ENCODE data around the gene NPAS2. TPM values are rescaled to one million over a fixed set of nuclear protein-coding genes. Genes with fewer than 3 reads are reported as not detected.

Gene NPAS2
- total RNA-seq, 1 experiment from 2014 or later, result not detected

- no peak overlapping the region for H3K27ac ChIP-seq (ENCODE audit: low read length)
- H3K4me3 ChIP-seq (ENCODE audit: low read length), result no peak overlapping the region
- H3K9me3 ChIP-seq (ENCODE audit: low read length), result no peaks in the 10 kb centered on the region
- H3K79me2 ChIP-seq (ENCODE audit: low read length), result no peaks in the 10 kb centered on the region
- H3K9me2 ChIP-seq (replicated peaks; ENCODE audit: insufficient read depth, low read length), result no peaks in the 10 kb centered on the region
- DNase-seq, result no peak
- H3K36me3 ChIP-seq (ENCODE audit: insufficient read depth, low read length), result no peaks in the 10 kb centered on the region
- H3K4me2 ChIP-seq (ENCODE audit: low read depth, low read length, poor library complexity, severe bottlenecking), result no peak overlapping the region
- H4K20me1 ChIP-seq (ENCODE audit: insufficient read depth, low read depth, low read length), result no peaks in the 10 kb centered on the region
- no peak overlapping the region for H3K9ac ChIP-seq (ENCODE audit: low read length)
- no peak overlapping the region for H2AFZ ChIP-seq (ENCODE audit: low read length)
- no peaks in the 10 kb centered on the region for H3K4me1 ChIP-seq (ENCODE audit: low read length)
- 0 out of 2 replicates have a peak, but pooled peaks cover 3% of the 10 kb centered on the region for H3K27me3 ChIP-seq (ENCODE audit: low read length)
Observed at GRCh38 chr2:100791294-100791935, 28.5 kb upstream of the NPAS2 start.

DNA sequence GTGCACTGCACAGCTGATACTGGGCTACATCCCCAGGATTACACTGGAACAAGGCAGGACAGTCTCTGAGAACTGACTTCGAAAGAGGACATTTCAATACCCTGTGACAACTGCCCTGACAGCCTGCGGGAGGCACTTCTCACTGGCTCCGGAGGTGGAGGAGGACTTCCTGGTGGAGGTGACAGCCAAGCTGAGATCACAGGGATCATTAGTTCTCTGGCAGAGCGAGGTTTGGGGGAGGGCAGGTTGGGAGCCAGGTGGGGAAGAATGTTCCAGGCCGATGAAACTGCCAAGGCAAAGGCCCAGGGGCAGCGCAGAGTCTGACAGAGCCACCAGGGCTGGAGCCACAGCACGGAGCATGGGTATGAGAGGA, 28.0 kb upstream of the NPAS2 start:
- DNase-seq, result no peak
- H3K27me3 ChIP-seq (ENCODE audit: low read length), result 0 out of 2 replicates have a peak, but pooled peaks cover 3% of the 10 kb centered on the region
- no peak overlapping the region for H3K4me3 ChIP-seq (ENCODE audit: low read length)
- no peaks in the 10 kb centered on the region for H3K9me2 ChIP-seq (replicated peaks; ENCODE audit: insufficient read depth, low read length)
- H3K9ac ChIP-seq (ENCODE audit: low read length), result no peak overlapping the region
- H3K9me3 ChIP-seq (ENCODE audit: low read length), result no peaks in the 10 kb centered on the region
- no peak overlapping the region for H3K4me2 ChIP-seq (ENCODE audit: low read depth, low read length, poor library complexity, severe bottlenecking)
- H3K4me1 ChIP-seq (ENCODE audit: low read length), result no peaks in the 10 kb centered on the region
- no peaks in the 10 kb centered on the region for H4K20me1 ChIP-seq (ENCODE audit: insufficient read depth, low read depth, low read length)
- no peaks in the 10 kb centered on the region for H3K79me2 ChIP-seq (ENCODE audit: low read length)
- no peaks in the 10 kb centered on the region for H3K36me3 ChIP-seq (ENCODE audit: insufficient read depth, low read length)
- no peak overlapping the region for H3K27ac ChIP-seq (ENCODE audit: low read length)
- no peak overlapping the region for H2AFZ ChIP-seq (ENCODE audit: low read length)

GRCh38 chr2:100793220-100793619, 26.7 kb upstream of the NPAS2 start:
- no peak for DNase-seq
- H3K9ac ChIP-seq (ENCODE audit: low read length), result no peak overlapping the region
- no peak overlapping the region for H3K4me3 ChIP-seq (ENCODE audit: low read length)
- H3K36me3 ChIP-seq (ENCODE audit: insufficient read depth, low read length), result no peaks in the 10 kb centered on the region
- H3K4me1 ChIP-seq (ENCODE audit: low read length), result no peaks in the 10 kb centered on the region
- no peaks in the 10 kb centered on the region for H4K20me1 ChIP-seq (ENCODE audit: insufficient read depth, low read depth, low read length)
- H2AFZ ChIP-seq (ENCODE audit: low read length), result no peak overlapping the region
- H3K79me2 ChIP-seq (ENCODE audit: low read length), result no peaks in the 10 kb centered on the region
- H3K9me2 ChIP-seq (replicated peaks; ENCODE audit: insufficient read depth, low read length), result no peaks in the 10 kb centered on the region
- H3K9me3 ChIP-seq (ENCODE audit: low read length), result no peaks in the 10 kb centered on the region
- 0 out of 2 replicates have a peak, but pooled peaks cover 3% of the 10 kb centered on the region for H3K27me3 ChIP-seq (ENCODE audit: low read length)
- no peak overlapping the region for H3K27ac ChIP-seq (ENCODE audit: low read length)
- H3K4me2 ChIP-seq (ENCODE audit: low read depth, low read length, poor library complexity, severe bottlenecking), result no peak overlapping the region

DNA sequence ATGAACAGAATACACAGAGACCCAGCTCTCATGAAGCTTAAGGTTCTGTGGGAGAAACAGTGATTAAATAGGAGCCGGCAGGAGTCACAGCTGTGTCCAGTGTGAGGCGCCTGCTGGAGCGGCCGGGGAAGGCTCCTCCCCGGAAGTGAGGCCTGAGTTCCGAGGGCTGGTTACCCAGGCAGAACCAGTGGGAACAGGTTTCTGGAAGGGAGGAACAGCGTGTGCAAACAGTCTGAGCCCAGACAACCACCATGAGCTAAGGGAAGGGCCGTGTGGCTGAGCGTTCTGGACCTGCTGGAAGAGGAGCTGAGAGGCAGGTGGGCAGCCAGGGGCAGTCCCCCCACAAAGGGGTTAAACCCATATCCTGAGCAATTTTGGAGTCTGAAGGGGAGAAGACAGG, 26.0 kb upstream of the NPAS2 start:
- no peaks in the 10 kb centered on the region for H3K9me2 ChIP-seq (replicated peaks; ENCODE audit: insufficient read depth, low read length)
- H3K4me3 ChIP-seq (ENCODE audit: low read length), result no peak overlapping the region
- no peaks in the 10 kb centered on the region for H3K4me1 ChIP-seq (ENCODE audit: low read length)
- no peak overlapping the region for H3K4me2 ChIP-seq (ENCODE audit: low read depth, low read length, poor library complexity, severe bottlenecking)
- no peaks in the 10 kb centered on the region for H3K36me3 ChIP-seq (ENCODE audit: insufficient read depth, low read length)
- no peak overlapping the region for H3K9ac ChIP-seq (ENCODE audit: low read length)
- H3K9me3 ChIP-seq (ENCODE audit: low read length), result no peaks in the 10 kb centered on the region
- H4K20me1 ChIP-seq (ENCODE audit: insufficient read depth, low read depth, low read length), result no peaks in the 10 kb centered on the region
- no peak overlapping the region for H2AFZ ChIP-seq (ENCODE audit: low read length)
- 0 out of 2 replicates have a peak, but pooled peaks cover 3% of the 10 kb centered on the region for H3K27me3 ChIP-seq (ENCODE audit: low read length)
- no peaks in the 10 kb centered on the region for H3K79me2 ChIP-seq (ENCODE audit: low read length)
- H3K27ac ChIP-seq (ENCODE audit: low read length), result no peak overlapping the region
- no peak for DNase-seq

- no peak overlapping the region for H3K27ac ChIP-seq (ENCODE audit: low read length)
- DNase-seq, result no peak
- no peaks in the 10 kb centered on the region for H3K9me3 ChIP-seq (ENCODE audit: low read length)
- no peaks in the 10 kb centered on the region for H3K36me3 ChIP-seq (ENCODE audit: insufficient read depth, low read length)
- no peak overlapping the region for H3K9ac ChIP-seq (ENCODE audit: low read length)
- H3K4me1 ChIP-seq (ENCODE audit: low read length), result no peaks in the 10 kb centered on the region
- H3K79me2 ChIP-seq (ENCODE audit: low read length), result no peaks in the 10 kb centered on the region
- H3K27me3 ChIP-seq (ENCODE audit: low read length), result 0 out of 2 replicates have a peak, but pooled peaks cover 3% of the 10 kb centered on the region
- H2AFZ ChIP-seq (ENCODE audit: low read length), result no peak overlapping the region
- no peaks in the 10 kb centered on the region for H3K9me2 ChIP-seq (replicated peaks; ENCODE audit: insufficient read depth, low read length)
- no peaks in the 10 kb centered on the region for H4K20me1 ChIP-seq (ENCODE audit: insufficient read depth, low read depth, low read length)
- no peak overlapping the region for H3K4me2 ChIP-seq (ENCODE audit: low read depth, low read length, poor library complexity, severe bottlenecking)
- H3K4me3 ChIP-seq (ENCODE audit: low read length), result no peak overlapping the region
Observed at GRCh38 chr2:100796499-100797100, 23.3 kb upstream of the NPAS2 start.

DNA sequence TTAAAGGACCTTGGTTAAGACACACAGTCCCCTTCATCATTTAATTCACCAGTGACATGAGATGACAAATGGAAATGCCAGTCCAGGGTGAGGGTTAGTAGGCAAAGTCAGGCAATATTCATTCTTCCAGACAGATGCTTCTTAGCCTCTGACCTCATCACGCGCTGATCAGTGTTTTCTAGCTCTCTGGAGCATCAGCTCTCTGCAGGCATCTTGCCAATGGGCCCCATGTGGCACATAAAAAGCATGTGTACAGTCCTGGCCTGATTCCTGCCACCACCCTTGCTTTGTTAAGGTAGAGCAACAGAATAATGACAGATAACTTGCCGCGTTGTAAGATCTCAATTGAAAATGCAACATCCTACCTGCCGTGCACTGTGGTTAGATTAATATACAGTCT, 20.3 kb upstream of the NPAS2 start:
- Histone ChIP-seq H3K4me1 (ENCODE audit: low read length) (no peaks in the 10 kb centered on the region), H3K4me2 (ENCODE audit: low read depth, low read length, poor library complexity, severe bottlenecking) (no peak overlapping the region), H4K20me1 (ENCODE audit: insufficient read depth, low read depth, low read length) (no peaks in the 10 kb centered on the region), H2AFZ (ENCODE audit: low read length) (no peak overlapping the region), H3K27ac (ENCODE audit: low read length) (no peak overlapping the region), H3K9me3 (ENCODE audit: low read length) (no peaks in the 10 kb centered on the region), H3K4me3 (ENCODE audit: low read length) (no peak overlapping the region), H3K9ac (ENCODE audit: low read length) (no peak overlapping the region), H3K9me2 (replicated peaks; ENCODE audit: insufficient read depth, low read length) (no peaks in the 10 kb centered on the region), H3K27me3 (ENCODE audit: low read length) (0 out of 2 replicates have a peak, but pooled peaks cover 3% of the 10 kb centered on the region), H3K79me2 (ENCODE audit: low read length) (no peaks in the 10 kb centered on the region), H3K36me3 (ENCODE audit: insufficient read depth, low read length) (no peaks in the 10 kb centered on the region)
- DNase-seq, result no peak

GRCh38 chr2:100800915-100801314, 19.0 kb upstream of the NPAS2 start:
- no peak for DNase-seq
- no peaks in the 10 kb centered on the region for H3K9me2 ChIP-seq (replicated peaks; ENCODE audit: insufficient read depth, low read length)
- H3K79me2 ChIP-seq (ENCODE audit: low read length), result no peaks in the 10 kb centered on the region
- H3K36me3 ChIP-seq (ENCODE audit: insufficient read depth, low read length), result no peaks in the 10 kb centered on the region
- H3K27ac ChIP-seq (ENCODE audit: low read length), result no peak overlapping the region
- no peak overlapping the region for H3K4me3 ChIP-seq (ENCODE audit: low read length)
- H3K4me2 ChIP-seq (ENCODE audit: low read depth, low read length, poor library complexity, severe bottlenecking), result no peak overlapping the region
- H3K9me3 ChIP-seq (ENCODE audit: low read length), result no peaks in the 10 kb centered on the region
- no peak overlapping the region for H3K9ac ChIP-seq (ENCODE audit: low read length)
- no peaks in the 10 kb centered on the region for H3K27me3 ChIP-seq (ENCODE audit: low read length)
- H2AFZ ChIP-seq (ENCODE audit: low read length), result no peak overlapping the region
- H4K20me1 ChIP-seq (ENCODE audit: insufficient read depth, low read depth, low read length), result no peaks in the 10 kb centered on the region
- H3K4me1 ChIP-seq (ENCODE audit: low read length), result no peaks in the 10 kb centered on the region

DNA sequence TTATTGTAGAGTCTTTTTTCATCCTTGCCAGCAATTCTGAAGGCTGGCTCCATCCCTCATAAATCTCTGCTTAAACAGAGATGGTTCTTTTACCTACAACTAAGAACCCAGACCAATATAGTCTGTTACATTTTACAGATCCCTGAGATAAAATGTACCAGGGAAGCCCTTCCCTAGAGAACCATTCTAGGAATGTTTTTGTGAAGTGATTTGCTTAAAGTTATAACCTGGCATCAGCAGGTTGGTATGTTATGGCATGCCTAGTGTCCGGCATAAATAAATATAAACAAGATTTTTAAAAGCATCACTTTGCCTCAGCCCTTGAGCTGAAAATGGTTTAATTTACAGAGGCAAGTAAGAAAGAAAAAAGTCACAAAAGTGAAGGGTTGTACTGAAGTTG, 18.5 kb upstream of the NPAS2 start:
- H3K27me3 ChIP-seq (ENCODE audit: low read length), result no peaks in the 10 kb centered on the region
- no peak overlapping the region for H2AFZ ChIP-seq (ENCODE audit: low read length)
- no peak for DNase-seq
- H3K4me2 ChIP-seq (ENCODE audit: low read depth, low read length, poor library complexity, severe bottlenecking), result no peak overlapping the region
- H3K36me3 ChIP-seq (ENCODE audit: insufficient read depth, low read length), result no peaks in the 10 kb centered on the region
- H3K4me3 ChIP-seq (ENCODE audit: low read length), result no peak overlapping the region
- no peaks in the 10 kb centered on the region for H3K79me2 ChIP-seq (ENCODE audit: low read length)
- no peaks in the 10 kb centered on the region for H3K9me2 ChIP-seq (replicated peaks; ENCODE audit: insufficient read depth, low read length)
- no peaks in the 10 kb centered on the region for H4K20me1 ChIP-seq (ENCODE audit: insufficient read depth, low read depth, low read length)
- H3K9ac ChIP-seq (ENCODE audit: low read length), result no peak overlapping the region
- H3K27ac ChIP-seq (ENCODE audit: low read length), result no peak overlapping the region
- no peaks in the 10 kb centered on the region for H3K9me3 ChIP-seq (ENCODE audit: low read length)
- no peaks in the 10 kb centered on the region for H3K4me1 ChIP-seq (ENCODE audit: low read length)
